ENCODE data around the gene BMX.

- TF ChIP-seq POLR2A (IDR thresholded peaks at IDR 0.05) = no peak
- no peak for TF ChIP-seq CTCF (IDR thresholded peaks at IDR 0.05)
These were observed 65.6 kb downstream of the BMX start for GRCh38 chrX:15566244-15566643.

Measured in body of pancreas (tissue), 4 donors.